KMS-11 (cell line): ENCODE measurements around the gene P2RY1.

ENCODE experiments used
- H2AFZ ChIP-seq: fragments of 200-600 bp; sonication (generic); 2 replicates; pipeline ENCODE4 v1.6.1; 2016; ENCODE audit warnings: antibody characterized with exemption, mixed run types, low read depth
- H3K27ac ChIP-seq: fragments of 200-600 bp; sonication (generic); 2 replicates; pipeline ENCODE4 v1.6.1; 2016; ENCODE audit warnings: mild to moderate bottlenecking, mixed run types
- H3K27me3 ChIP-seq: fragments of 200-600 bp; sonication (generic); 2 replicates; pipeline ENCODE4 v1.6.1; 2017; ENCODE audit warnings: mild to moderate bottlenecking, low read depth, mixed run types, moderate library complexity; ENCODE audit not compliant: insufficient read depth
- H3K36me3 ChIP-seq: fragments of 200-600 bp; sonication (generic); 2 replicates; pipeline ENCODE4 v1.6.1; 2017; ENCODE audit warnings: mild to moderate bottlenecking, mixed run types; ENCODE audit not compliant: insufficient read depth
- H3K4me1 ChIP-seq: fragments of 200-600 bp; sonication (generic); 2 replicates; pipeline ENCODE4 v1.6.1; 2016; ENCODE audit warnings: mild to moderate bottlenecking, low read depth, mixed run types; ENCODE audit not compliant: poor library complexity, severe bottlenecking
- H3K4me2 ChIP-seq: fragments of 200-600 bp; sonication (generic); 2 replicates; pipeline ENCODE4 v1.7.0; 2016; ENCODE audit warnings: mild to moderate bottlenecking, mixed run types
- H3K4me3 ChIP-seq: fragments of 200-600 bp; sonication (generic); IDR thresholded peaks from 2 replicates; pipeline ENCODE4 v1.6.1; 2017; ENCODE audit warnings: low read depth, low read length, mixed read lengths; ENCODE audit not compliant: insufficient read depth
- H3K79me2 ChIP-seq: fragments of 200-600 bp; sonication (generic); 2 replicates; pipeline ENCODE4 v1.6.1; 2016; ENCODE audit warnings: low read depth, mixed run types; ENCODE audit not compliant: insufficient read depth
- H3K9ac ChIP-seq: fragments of 200-600 bp; sonication (generic); 2 replicates; pipeline ENCODE4 v1.6.1; 2016; ENCODE audit warnings: mild to moderate bottlenecking, mixed run types
- H4K20me1 ChIP-seq: fragments of 200-600 bp; sonication (generic); 2 replicates; pipeline ENCODE4 v1.6.1; 2016; ENCODE audit warnings: mild to moderate bottlenecking, mixed run types; ENCODE audit not compliant: insufficient read depth
- CTCF ChIP-seq: fragments of 200-600 bp; sonication (generic); conservative IDR thresholded peaks from 2 replicates; pipeline ENCODE4 v1.6.1; 2017; ENCODE audit warnings: low read depth, mild to moderate bottlenecking, antibody characterized with exemption, low read length, moderate library complexity, mixed read lengths

Gene P2RY1

GRCh38 chr3:152834191-152834775 lies 648 bp upstream of the P2RY1 start:
- peak overlapping the region; percentile 60; the same call in 1 of the 2 replicates for H3K9ac ChIP-seq

GRCh38 chr3:152835601-152836102 lies 721 bp downstream of the P2RY1 start:
- H2AFZ ChIP-seq = peak overlapping the region; percentile 94; the same call in 1 of the 2 replicates
- no peak overlapping the region; the same call in 1 of the 2 replicates for H3K9ac ChIP-seq
- H4K20me1 ChIP-seq = no peaks in the 10 kb centered on the region
- TF ChIP-seq CTCF = no peak
- no peaks in the 10 kb centered on the region for H3K79me2 ChIP-seq
- H3K27ac ChIP-seq = no peak overlapping the region
- no peaks in the 10 kb centered on the region for H3K27me3 ChIP-seq
- peak overlapping the region; percentile 75 for H3K4me3 ChIP-seq
- H3K4me2 ChIP-seq = peak overlapping the region; percentile 95; the same call in 1 of the 2 replicates
- H3K4me1 ChIP-seq = peaks cover 8% of the 10 kb centered on the region
- H3K36me3 ChIP-seq = no peaks in the 10 kb centered on the region

More at GRCh38 chr3:152834191-152834775, 648 bp upstream of the P2RY1 start:
- Histone ChIP-seq H4K20me1 (no peaks in the 10 kb centered on the region), H3K4me3 (peak overlapping the region; percentile 75), H3K79me2 (no peaks in the 10 kb centered on the region), H3K4me1 (peaks cover 8% of the 10 kb centered on the region), H2AFZ (peak overlapping the region; percentile 94), H3K27ac (peak overlapping the region; percentile 51), H3K36me3 (no peaks in the 10 kb centered on the region), H3K4me2 (peak overlapping the region; percentile 95), H3K27me3 (no peaks in the 10 kb centered on the region)
- no peak for TF ChIP-seq CTCF

DNA sequence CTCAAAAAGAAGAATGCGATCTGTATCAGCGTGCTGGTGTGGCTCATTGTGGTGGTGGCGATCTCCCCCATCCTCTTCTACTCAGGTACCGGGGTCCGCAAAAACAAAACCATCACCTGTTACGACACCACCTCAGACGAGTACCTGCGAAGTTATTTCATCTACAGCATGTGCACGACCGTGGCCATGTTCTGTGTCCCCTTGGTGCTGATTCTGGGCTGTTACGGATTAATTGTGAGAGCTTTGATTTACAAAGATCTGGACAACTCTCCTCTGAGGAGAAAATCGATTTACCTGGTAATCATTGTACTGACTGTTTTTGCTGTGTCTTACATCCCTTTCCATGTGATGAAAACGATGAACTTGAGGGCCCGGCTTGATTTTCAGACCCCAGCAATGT lies 1.3 kb downstream of the P2RY1 start:
- H3K4me1 ChIP-seq = peaks cover 8% of the 10 kb centered on the region
- no peaks in the 10 kb centered on the region for H4K20me1 ChIP-seq
- H3K4me2 ChIP-seq = no peak overlapping the region
- no peak for TF ChIP-seq CTCF
- H3K36me3 ChIP-seq = no peaks in the 10 kb centered on the region
- H3K79me2 ChIP-seq = no peaks in the 10 kb centered on the region
- H3K27ac ChIP-seq = no peak overlapping the region
- no peak overlapping the region for H2AFZ ChIP-seq
- H3K9ac ChIP-seq = no peak overlapping the region
- no peaks in the 10 kb centered on the region for H3K27me3 ChIP-seq
- no peak overlapping the region for H3K4me3 ChIP-seq

DNA sequence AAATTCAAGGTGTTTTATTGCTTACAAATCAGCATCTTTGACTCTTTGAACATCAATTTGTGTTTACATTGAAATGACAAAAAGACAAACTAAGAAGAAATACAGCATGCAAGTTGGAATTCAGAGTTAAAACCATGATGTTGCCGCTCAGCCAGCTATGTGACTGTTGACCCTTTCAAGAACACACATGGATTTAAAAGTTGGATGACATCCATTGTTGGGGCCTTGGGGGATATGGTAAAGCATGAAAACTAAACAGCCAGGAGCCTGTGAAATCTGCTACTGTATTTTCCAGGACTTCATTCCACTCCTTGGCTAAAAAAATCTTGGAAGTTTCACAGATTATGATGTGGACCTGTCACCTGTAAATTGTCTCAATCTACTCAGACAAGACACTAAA lies 4.6 kb downstream of the P2RY1 start:
- H3K4me3 ChIP-seq = no peak overlapping the region
- no peaks in the 10 kb centered on the region for H3K4me1 ChIP-seq
- TF ChIP-seq CTCF = no peak
- H3K9ac ChIP-seq = no peak overlapping the region
- no peaks in the 10 kb centered on the region for H3K27me3 ChIP-seq
- H3K4me2 ChIP-seq = no peak overlapping the region
- no peaks in the 10 kb centered on the region for H4K20me1 ChIP-seq
- H2AFZ ChIP-seq = no peak overlapping the region
- H3K79me2 ChIP-seq = no peaks in the 10 kb centered on the region
- no peaks in the 10 kb centered on the region for H3K36me3 ChIP-seq
- H3K27ac ChIP-seq = no peak overlapping the region
